Activated T-cell treated with anti-CD3 and anti-CD28 coated beads, Interleukin-2, amount 50 U/mL, for 24 hours (primary cell): ENCODE data around the gene ADRA2C.

Source experiments
- DNase-seq: peaks from one replicate; pipeline ENCODE4 v3.0.0-alpha.2; 2020
- H3K27ac Mint-ChIP-seq: 2 replicates; pipeline ENCODE4 v1.8.0; 2020; ENCODE audit warnings: mild to moderate bottlenecking, mixed read lengths
- H3K27me3 Mint-ChIP-seq: 2 replicates; pipeline ENCODE4 v1.8.0; 2020; ENCODE audit warnings: mixed read lengths
- H3K36me3 Mint-ChIP-seq: 2 replicates; pipeline ENCODE4 v1.8.0; 2020; ENCODE audit warnings: low read depth, mixed read lengths
- H3K4me1 Mint-ChIP-seq: 2 replicates; pipeline ENCODE4 v1.8.0; 2020; ENCODE audit warnings: low read depth, mixed read lengths
- H3K4me3 Mint-ChIP-seq: 2 replicates; pipeline ENCODE4 v1.8.0; 2020; ENCODE audit warnings: mild to moderate bottlenecking, moderate library complexity, mixed read lengths
- H3K9me3 Mint-ChIP-seq: 2 replicates; pipeline ENCODE4 v1.8.0; 2020; ENCODE audit warnings: mixed read lengths

ADRA2C gene

DNA sequence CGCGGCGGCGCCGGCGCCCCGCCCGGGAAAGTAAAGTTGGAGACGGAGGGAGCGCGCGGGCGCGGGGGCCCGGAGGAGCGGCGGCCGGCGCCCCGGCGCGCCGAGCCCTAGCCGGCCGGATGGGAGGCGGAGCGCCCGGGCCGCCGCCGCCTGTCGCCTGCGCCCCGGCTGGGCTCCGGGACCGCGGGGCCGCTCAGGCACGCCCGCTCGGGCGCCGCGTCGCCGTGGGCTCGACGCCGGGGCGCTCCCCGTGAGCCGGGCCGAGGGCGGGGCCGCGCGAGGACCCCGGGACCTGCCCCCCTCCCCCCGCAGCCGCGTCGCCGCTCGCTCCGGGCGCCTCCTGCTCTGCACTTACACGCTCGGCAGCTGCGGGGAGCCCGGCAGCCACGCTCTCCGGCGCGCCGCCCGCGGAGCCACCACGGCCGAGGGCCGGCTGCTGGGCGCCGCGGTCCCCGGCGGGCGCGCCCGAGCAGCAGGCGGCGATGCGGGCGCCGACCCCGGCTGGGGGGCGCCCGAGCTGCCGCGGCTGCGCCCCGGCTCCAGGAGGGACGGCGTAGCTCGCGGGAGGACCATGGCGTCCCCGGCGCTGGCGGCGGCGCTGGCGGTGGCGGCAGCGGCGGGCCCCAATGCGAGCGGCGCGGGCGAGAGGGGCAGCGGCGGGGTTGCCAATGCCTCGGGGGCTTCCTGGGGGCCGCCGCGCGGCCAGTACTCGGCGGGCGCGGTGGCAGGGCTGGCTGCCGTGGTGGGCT is at the start of gene ADRA2C:
Gene ADRA2C, plus strand, starts transcription at position 350 of the 749 bp plus-strand sequence. Its CDS starts 222 bp downstream, at position 572.
- no peaks in the 10 kb centered on the region for H3K36me3 Mint-ChIP-seq
- H3K27ac Mint-ChIP-seq, result no peak within 1 kb of the TSS
- no peak for DNase-seq
- H3K9me3 Mint-ChIP-seq, result no peaks in the 10 kb centered on the region
- peaks cover 61% of the 10 kb centered on the region for H3K27me3 Mint-ChIP-seq
- H3K4me1 Mint-ChIP-seq, result peaks cover 8% of the 10 kb centered on the region
- peak within 1 kb of the TSS; percentile 59 for H3K4me3 Mint-ChIP-seq

DNA sequence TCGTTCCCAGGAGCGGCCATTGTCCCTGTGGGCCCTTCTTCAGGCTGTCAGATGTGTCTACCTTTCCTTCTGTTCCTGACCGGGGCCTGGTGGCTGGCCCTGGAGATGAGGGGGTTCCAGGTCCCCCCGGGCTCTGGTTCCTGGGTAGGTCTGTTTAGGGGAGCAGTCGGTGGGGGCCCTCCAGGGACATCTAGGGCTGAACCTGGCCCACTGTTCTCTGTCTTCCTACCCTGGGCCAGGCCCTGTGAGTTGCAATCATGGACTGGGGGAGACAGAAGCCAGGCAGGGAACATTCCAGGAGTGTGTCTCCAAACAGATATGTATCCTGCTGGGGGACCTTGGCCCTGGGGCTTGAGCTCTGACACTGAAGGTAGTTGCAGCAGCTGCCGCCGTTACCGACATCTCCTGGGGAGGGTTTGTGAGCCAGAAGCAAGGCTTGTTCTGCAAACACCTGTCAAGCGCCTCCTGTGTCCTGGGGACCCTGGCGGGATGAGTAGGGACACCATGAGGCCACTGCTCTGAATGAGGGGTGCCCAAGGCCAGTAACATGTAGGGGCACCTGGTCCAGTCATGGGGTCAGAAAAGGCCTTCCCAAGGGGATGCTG is 49.5 kb upstream of the ADRA2C start:
- Mint-ChIP-seq H3K27me3 (peaks cover 40% of the 10 kb centered on the region), H3K4me1 (no peaks in the 10 kb centered on the region), H3K4me3 (no peak overlapping the region), H3K27ac (no peak overlapping the region), H3K36me3 (no peaks in the 10 kb centered on the region), H3K9me3 (peaks cover 4% of the 10 kb centered on the region)
- DNase-seq, result no peak

DNA sequence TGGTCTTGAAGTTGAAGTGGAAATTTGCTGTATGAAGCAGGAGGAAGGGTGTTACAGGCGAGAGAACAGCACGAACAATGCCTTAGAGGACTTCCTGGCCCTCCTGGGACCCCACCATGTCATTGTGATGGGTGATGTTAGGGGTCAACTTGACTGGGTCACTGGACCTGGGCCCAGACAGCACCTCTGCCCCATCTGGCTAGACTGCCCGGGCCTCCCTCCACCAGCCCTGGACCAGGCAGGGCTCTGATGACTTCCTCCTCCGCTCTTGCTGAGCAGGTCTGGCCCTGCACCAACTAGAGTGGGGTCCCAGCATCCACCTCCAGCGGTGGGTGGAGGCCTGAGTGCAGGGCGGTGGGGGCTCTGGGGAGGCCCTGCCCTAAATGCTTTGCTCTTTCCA is 48.9 kb upstream of the ADRA2C start:
- Mint-ChIP-seq H3K4me3 (no peak overlapping the region), H3K36me3 (no peaks in the 10 kb centered on the region), H3K27ac (no peak overlapping the region), H3K4me1 (no peaks in the 10 kb centered on the region), H3K9me3 (peaks cover 4% of the 10 kb centered on the region), H3K27me3 (peaks cover 43% of the 10 kb centered on the region)
- no peak for DNase-seq

DNA sequence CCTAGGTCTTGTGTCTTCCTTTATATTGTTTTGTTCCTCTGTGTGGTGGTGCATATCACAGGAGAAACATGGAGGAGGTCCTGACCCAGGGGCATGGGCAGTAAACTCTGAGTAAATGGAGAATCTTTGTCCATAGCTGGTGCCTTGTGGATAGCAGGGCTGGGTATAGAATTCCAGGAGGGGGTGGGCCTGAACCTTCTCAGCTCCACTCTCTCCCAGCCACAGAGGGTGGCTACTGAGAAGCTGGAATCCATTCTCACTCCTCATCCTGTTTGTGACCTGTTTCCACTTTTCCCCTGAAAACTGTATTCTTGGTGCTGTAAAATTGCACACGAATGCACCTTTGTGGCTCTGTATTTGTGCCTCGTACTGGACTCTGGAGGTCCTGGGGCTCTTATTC is 47.7 kb upstream of the ADRA2C start:
- Mint-ChIP-seq H3K36me3 (no peaks in the 10 kb centered on the region), H3K27me3 (peaks cover 49% of the 10 kb centered on the region), H3K9me3 (peaks cover 4% of the 10 kb centered on the region), H3K4me1 (no peaks in the 10 kb centered on the region), H3K4me3 (no peak overlapping the region), H3K27ac (no peak overlapping the region)
- DNase-seq, result no peak

DNA sequence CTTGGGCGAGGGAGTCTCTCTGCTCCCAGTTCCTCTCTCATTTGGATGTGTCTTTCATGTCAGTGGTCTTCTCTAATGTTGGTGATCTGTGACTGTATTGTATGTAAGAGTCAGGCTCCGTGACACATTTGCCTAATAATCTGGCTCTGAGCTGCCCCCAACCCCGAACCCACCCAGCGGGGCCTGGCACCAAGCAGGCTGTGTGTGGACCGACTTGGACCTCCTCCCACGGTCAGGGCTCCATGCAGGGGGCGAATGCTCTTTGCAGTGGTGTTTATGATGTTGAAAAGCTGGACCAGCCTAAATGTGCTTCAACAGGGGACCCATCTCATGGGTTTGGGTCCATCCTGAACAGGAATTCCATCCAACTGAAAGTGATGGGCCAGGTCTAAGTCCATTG is 47.0 kb upstream of the ADRA2C start:
- H3K36me3 Mint-ChIP-seq, result no peaks in the 10 kb centered on the region
- peaks cover 54% of the 10 kb centered on the region for H3K27me3 Mint-ChIP-seq
- no peak overlapping the region for H3K4me3 Mint-ChIP-seq
- H3K27ac Mint-ChIP-seq, result no peak overlapping the region
- DNase-seq, result no peak
- peaks cover 4% of the 10 kb centered on the region for H3K9me3 Mint-ChIP-seq
- H3K4me1 Mint-ChIP-seq, result no peaks in the 10 kb centered on the region

DNA sequence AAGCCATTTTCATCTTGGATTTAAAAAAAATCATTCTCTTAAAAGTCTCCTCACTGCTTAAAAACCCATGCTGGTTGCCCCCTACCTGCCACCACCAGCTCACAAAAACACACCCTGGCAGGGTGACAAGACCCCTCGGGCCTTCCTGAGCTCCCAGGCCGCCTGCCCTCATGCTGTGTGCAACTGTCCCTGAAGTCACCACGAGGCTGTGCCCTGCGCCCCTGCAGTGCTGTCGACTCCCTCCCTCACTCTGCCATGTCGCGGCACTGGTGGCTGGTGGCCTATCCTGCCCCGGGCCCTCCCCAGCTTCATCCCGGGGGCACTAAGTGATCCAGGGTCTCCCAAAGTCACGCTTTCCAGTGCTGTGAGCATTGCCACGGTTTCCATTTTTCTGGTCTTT is 46.3 kb upstream of the ADRA2C start:
- DNase-seq, result no peak
- H3K27ac Mint-ChIP-seq, result no peak overlapping the region
- H3K27me3 Mint-ChIP-seq, result peaks cover 61% of the 10 kb centered on the region
- H3K36me3 Mint-ChIP-seq, result no peaks in the 10 kb centered on the region
- H3K4me3 Mint-ChIP-seq, result no peak overlapping the region
- H3K4me1 Mint-ChIP-seq, result peaks cover 3% of the 10 kb centered on the region
- H3K9me3 Mint-ChIP-seq, result peaks cover 4% of the 10 kb centered on the region

DNA sequence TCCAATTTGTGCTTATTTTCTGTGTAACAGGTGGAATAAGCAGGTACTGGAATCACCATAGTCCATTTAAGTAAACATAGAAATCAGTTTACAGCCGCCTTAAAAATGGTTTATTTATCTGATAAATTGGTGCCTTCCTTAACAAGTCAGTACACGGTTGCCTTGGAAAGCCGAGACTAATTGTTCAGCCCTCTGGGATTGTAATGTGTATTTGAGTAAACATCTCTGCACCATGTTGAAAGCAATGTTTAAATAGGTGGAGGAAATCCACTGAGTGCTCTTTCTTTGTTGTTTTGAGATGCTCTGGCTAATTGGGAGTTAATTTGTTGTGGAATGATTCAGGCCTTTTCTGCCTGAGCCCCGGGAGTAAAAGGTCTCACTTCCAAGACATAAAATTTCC is 45.7 kb upstream of the ADRA2C start:
- no peak overlapping the region for H3K4me3 Mint-ChIP-seq
- H3K4me1 Mint-ChIP-seq, result peaks cover 3% of the 10 kb centered on the region
- H3K36me3 Mint-ChIP-seq, result no peaks in the 10 kb centered on the region
- peaks cover 4% of the 10 kb centered on the region for H3K9me3 Mint-ChIP-seq
- H3K27me3 Mint-ChIP-seq, result peaks cover 61% of the 10 kb centered on the region
- H3K27ac Mint-ChIP-seq, result no peak overlapping the region
- no peak for DNase-seq

DNA sequence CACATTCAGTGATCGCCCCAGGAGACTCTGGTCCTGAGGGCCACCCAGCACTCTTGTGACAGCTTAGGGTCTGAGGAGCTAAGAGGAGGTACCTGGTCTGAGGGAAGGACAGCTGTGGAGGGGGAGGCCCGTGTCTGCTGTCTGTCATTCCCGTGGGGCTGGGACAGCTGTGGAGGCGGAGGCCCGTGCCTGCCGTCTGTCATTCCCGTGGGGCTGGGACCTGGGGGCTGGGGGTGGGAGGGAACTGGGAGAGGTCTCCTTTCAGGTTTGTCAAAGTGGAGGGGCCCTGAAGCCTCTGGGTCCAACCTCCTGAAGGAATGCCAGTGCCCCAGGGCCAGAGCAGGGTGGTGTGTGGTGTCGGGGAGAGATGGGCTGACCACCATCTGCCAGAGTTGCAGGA is 45.0 kb upstream of the ADRA2C start:
- Mint-ChIP-seq H3K27me3 (peaks cover 61% of the 10 kb centered on the region), H3K4me3 (no peak overlapping the region), H3K27ac (no peak overlapping the region), H3K4me1 (peaks cover 3% of the 10 kb centered on the region), H3K36me3 (no peaks in the 10 kb centered on the region), H3K9me3 (peaks cover 4% of the 10 kb centered on the region)
- no peak for DNase-seq

DNA sequence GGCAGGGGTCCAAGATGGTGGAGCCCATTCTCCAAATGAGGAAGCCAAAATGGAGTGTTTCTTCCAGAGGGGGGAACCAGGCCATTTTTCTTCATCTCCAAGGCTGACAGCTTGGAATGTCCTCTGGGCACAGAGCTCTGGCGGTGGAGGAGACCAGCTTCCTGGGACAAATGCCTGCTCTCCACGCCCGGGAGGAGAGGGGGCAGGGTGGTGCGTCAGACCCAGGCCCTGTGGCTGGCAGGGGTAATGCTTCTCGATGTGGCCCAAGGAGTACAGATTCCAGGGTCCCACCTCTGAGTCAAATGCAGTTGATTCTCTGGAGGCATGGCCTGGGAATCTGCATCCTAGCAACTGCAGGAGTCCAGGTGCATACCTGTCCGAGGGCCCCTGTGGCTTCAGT is 44.6 kb upstream of the ADRA2C start:
- Mint-ChIP-seq H3K36me3 (no peaks in the 10 kb centered on the region), H3K4me1 (peaks cover 3% of the 10 kb centered on the region), H3K9me3 (peaks cover 4% of the 10 kb centered on the region), H3K27ac (no peak overlapping the region), H3K27me3 (peaks cover 61% of the 10 kb centered on the region), H3K4me3 (no peak overlapping the region)
- DNase-seq, result no peak

DNA sequence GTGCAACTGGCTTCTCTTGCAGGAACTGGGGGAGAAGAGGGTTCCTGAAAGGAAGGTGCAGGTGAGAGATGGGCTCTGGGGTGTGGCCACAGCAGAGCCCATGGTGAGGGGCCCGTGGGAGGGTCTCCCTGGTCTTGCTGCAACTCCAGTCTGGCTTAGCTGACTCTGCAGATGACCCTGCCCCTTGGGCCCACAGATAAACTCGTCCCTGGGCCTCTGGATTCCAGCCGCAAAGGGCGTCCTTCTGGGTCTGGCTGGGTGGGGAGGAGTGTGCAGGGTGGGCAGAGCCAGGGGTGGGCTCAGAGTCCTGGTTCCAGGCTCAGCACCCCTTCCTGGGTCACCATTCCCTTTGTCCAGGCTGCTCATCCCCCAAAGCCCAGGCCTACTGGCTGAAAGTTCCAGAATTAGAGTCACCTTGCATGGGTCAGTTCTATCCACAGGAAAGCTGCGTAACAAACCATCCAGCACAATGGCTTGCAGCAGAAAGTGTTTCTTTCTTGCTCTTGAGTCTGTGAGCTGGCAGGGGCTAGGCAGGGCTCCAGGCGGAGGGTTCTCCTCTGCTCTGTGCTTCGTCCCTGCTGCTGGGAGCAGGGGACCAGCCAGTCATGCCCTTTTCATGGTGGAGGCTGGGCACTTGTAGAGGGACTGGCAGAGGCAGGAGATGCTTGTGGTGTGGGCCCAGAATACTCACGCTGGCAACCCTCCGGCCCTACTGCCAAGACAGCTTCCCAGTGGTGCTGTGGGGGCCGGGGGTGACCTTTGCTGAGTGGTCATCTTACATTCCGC is 43.5 kb upstream of the ADRA2C start:
- H3K36me3 Mint-ChIP-seq, result no peaks in the 10 kb centered on the region
- no peak overlapping the region for H3K27ac Mint-ChIP-seq
- no peak for DNase-seq
- peaks cover 4% of the 10 kb centered on the region for H3K9me3 Mint-ChIP-seq
- H3K27me3 Mint-ChIP-seq, result peaks cover 55% of the 10 kb centered on the region
- peaks cover 3% of the 10 kb centered on the region for H3K4me1 Mint-ChIP-seq
- no peak overlapping the region for H3K4me3 Mint-ChIP-seq

DNA sequence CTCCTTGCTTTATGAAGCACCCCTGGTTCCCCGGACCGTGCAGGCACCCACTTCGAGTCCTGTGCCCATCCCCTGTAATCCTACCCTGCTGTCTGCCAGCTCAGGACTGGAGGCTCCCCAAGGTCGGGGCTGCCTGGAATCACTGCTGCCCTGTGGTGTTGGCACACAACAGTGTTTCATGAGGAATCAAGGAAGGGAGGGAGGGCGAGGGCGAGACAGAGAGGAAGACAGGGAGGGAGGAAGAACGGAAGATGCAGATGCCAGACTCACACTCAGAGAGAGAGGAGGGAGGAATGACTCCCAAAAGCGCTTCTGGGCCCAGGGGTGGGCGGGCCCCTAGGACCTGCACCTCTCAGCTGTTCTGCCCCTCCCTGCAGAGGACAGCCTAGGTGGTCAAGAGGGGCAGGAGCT is 42.9 kb upstream of the ADRA2C start:
- no peaks in the 10 kb centered on the region for H3K36me3 Mint-ChIP-seq
- H3K27ac Mint-ChIP-seq, result no peak overlapping the region
- H3K4me3 Mint-ChIP-seq, result no peak overlapping the region
- H3K27me3 Mint-ChIP-seq, result peaks cover 49% of the 10 kb centered on the region
- no peak for DNase-seq
- peaks cover 3% of the 10 kb centered on the region for H3K4me1 Mint-ChIP-seq
- peaks cover 1% of the 10 kb centered on the region for H3K9me3 Mint-ChIP-seq

DNA sequence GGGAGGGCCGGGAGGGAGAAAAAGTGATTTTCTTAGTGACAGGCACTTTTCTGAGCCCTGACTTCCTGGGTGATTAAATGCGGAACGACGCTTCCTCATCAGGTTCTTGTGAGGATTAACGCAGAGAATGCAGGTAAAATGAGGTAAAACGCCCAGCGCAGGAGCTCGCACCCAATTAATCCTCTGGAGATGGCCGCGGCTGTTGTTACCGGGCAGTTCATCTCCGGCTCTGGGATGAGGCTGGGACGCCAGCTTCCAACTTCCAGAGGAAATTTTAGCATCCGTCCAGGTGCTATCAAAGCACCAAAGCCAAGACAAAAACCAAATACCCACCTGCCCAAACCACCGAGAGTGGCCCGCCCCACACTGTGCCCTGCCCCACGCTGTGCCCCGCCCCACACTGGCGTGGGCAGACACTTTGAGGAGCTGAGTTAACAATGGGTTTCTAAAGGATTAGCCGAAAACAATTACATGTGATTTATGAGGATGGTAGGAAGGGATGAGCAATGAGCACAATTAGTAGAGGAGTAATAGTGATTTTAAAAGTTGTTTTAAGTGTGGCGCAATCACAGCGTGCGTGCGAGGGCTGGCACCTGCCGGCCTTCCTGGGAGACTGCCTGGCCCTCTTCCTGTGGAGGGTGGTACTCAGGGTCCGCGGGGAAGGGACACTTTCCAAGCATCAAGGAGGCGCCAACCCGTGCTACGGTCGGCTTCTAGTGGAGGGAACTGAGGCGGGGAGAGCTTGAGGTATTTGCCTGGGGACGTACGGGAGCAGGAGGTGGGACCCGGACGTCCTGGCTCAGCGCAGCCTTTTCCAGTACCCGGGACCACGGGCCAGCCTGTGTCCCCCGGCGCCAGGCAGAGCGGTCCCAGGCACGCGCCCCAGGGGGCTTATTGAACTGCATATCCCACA is 41.6 kb upstream of the ADRA2C start:
- no peak for DNase-seq
- H3K4me1 Mint-ChIP-seq, result peaks cover 3% of the 10 kb centered on the region
- no peak overlapping the region for H3K4me3 Mint-ChIP-seq
- no peaks in the 10 kb centered on the region for H3K9me3 Mint-ChIP-seq
- H3K27me3 Mint-ChIP-seq, result peaks cover 46% of the 10 kb centered on the region
- H3K36me3 Mint-ChIP-seq, result no peaks in the 10 kb centered on the region
- H3K27ac Mint-ChIP-seq, result no peak overlapping the region

DNA sequence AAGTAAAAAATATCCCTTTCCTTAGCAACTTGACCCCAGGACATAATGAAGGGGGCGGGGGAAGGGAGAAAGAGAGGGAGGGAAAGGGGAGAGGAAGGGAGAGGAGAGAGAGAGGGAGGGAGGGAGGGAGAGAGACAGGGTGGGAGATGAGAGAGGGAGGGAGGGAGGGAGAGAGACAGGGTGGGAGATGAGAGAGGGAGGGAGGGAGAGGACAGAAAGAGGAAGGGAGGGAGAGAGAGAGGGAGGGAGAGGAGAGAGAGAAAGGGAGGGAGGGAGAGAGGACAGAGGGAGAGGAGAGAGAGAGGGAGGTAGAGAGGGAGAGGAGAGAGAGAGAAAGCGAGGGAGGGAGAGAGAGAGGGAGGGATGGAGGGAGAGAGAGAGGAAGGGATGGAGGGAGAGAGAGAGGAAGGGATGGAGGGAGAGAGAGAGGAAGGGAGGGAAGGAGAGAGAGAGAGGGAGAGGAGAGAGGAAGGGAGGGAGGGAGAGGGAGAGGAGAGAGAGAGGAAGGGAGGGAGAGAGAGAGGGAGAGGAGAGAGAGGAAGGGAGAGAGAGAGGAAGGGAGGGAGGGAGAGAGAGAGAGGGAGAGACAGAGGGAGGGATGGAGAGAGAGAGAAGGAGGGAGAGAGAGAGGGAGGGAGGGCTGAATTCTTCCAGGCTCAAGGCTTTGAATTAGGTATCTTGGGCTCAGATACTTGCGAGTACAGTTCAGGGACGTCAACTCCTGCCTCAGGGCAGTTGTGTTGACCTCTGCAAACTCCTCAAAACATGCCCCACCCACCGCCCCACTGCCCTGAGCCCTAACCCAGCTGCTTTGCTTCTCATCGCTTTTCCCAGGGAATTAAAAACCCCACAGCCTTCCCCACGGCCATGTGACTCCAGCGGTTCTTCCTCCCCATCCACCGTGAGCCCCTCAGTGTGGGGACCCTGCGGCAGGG is 40.0 kb upstream of the ADRA2C start:
- DNase-seq, result no peak
- peaks cover 3% of the 10 kb centered on the region for H3K4me1 Mint-ChIP-seq
- H3K27me3 Mint-ChIP-seq, result peaks cover 32% of the 10 kb centered on the region

More for the DNA sequence above, 40.0 kb upstream of the ADRA2C start:
- Mint-ChIP-seq H3K27ac (no peak overlapping the region), H3K4me3 (no peak overlapping the region), H3K36me3 (no peaks in the 10 kb centered on the region), H3K9me3 (no peaks in the 10 kb centered on the region)
